ENCODE results near the gene GIMAP6. TPM values are rescaled to one million over a fixed set of nuclear protein-coding genes. Genes with fewer than 3 reads are reported as not detected.
A peak's percentile ranks its signal among the peaks of the same experiment; 100 is the strongest.
"Not testable (repeated sequence)": the region's sequence is repeated elsewhere in the genome, so short reads cannot be mapped to it uniquely, and the experiment has no call there.

The GIMAP6 gene
- total RNA-seq, 1 donor from 2014 or later, result 37.6 TPM

GRCh38 chr7:150586068-150586784 lies 46.0 kb downstream of the GIMAP6 start:
- peak overlapping the region in 1 of 2 donors; percentile 27 for H3K27ac ChIP-seq
- no peak for DNase-seq (ENCODE audit: low spot score in 2 of 2)
- no peaks in the 10 kb centered on the region for H3K36me3 ChIP-seq
- no peaks in the 10 kb centered on the region for H3K9me3 ChIP-seq
- intact Hi-C loops (cut with DNase I), result no loop called here
- H3K27me3 ChIP-seq, result no peaks in the 10 kb centered on the region
- no peaks in the 10 kb centered on the region for H3K4me1 ChIP-seq
- no peak for TF ChIP-seq CTCF (IDR thresholded peaks at IDR 0.05)
- no peak overlapping the region for H3K4me3 ChIP-seq

GRCh38 chr7:150585199-150585598 lies 47.0 kb downstream of the GIMAP6 start:
- TF ChIP-seq CTCF (IDR thresholded peaks at IDR 0.05), result no peak
- Histone ChIP-seq H3K36me3 (no peaks in the 10 kb centered on the region), H3K27me3 (no peaks in the 10 kb centered on the region), H3K27ac (no peak overlapping the region), H3K9me3 (no peaks in the 10 kb centered on the region), H3K4me1 (no peaks in the 10 kb centered on the region), H3K4me3 (no peak overlapping the region)
- intact Hi-C loops (cut with DNase I), result no loop called here
- no peak for DNase-seq (ENCODE audit: low spot score in 2 of 2)

DNA sequence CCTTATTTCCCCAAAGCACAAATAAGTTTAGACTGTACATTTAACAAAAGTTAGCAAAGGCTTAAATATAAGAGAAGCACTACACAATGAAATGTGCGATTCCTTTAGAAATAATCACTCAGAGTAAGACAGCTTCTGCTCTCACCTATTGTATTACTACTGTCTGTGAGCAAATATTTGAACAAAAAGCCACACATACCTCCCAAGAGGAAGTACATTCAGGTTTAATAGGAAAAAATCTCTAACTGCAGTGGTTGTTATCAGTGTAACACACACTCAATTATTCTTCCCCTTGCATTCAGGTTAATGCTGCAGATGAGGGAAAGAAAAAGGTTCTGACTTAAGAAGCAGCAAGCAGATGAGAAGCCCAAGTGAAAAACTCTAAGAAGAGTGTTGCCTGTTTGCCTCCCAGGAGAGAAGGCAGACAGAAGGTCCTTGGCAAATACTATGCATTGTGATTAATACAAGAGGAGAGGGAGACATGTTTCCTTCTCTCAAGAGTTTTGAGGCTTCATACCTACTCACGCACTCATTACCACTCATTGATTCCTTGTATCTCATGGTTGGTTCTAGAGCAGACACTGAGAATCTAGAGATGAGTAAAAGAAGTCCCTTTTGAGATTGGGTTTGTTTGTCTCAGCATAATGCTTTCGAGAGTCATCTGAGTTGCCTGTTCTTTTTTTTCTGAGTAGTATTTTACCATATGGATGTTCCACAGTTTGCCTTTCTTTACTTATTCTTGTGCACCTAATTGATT lies 51.4 kb downstream of the GIMAP6 start:
- no peaks in the 10 kb centered on the region for H3K27me3 ChIP-seq
- TF ChIP-seq CTCF (IDR thresholded peaks at IDR 0.05), result no peak
- intact Hi-C loops (cut with DNase I), result no loop called here
- no peak overlapping the region for H3K4me3 ChIP-seq
- H3K27ac ChIP-seq, result no peak overlapping the region
- no peak for DNase-seq (ENCODE audit: low spot score in 2 of 2)
- peaks cover 0 to 1% of the 10 kb centered on the region in 2 donors for H3K9me3 ChIP-seq
- no peaks in the 10 kb centered on the region for H3K4me1 ChIP-seq
- H3K36me3 ChIP-seq, result no peaks in the 10 kb centered on the region

DNA sequence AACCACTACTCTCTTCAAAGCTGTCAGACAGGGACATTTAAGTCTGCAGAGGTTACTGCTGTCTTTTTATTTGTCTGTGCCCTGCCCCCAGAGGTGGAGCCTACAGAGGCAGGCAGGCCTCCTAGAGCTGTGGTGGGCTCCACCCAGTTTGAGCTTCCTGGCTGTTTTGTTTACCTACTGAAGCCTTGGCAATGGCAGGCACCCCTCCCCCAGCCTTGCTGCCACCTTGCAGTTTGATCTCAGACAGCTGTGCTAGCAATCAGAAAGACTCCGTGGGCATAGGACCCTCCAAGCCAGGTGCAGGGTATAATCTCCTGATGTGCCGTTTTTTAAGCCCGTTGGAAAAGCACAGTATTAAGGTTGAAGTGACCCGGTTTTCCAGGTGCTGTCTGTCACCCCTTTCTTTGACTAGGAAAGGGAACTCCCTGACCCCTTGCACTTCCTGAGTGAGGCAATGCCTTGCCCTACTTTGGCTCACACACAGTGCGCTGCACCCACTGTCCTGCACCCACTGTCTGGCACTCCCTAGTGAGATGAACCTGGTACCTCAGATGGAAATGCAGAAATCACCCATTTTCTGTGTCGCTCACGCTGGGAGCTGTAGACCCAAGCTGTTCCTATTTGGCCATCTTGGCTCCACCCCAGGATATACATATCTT lies 52.1 kb downstream of the GIMAP6 start:
- DNase-seq (ENCODE audit: low spot score in 2 of 2); H3K9me3 ChIP-seq; H3K27me3 ChIP-seq; H3K4me1 ChIP-seq; intact Hi-C loops (cut with DNase I); H3K27ac ChIP-seq; H3K36me3 ChIP-seq; H3K4me3 ChIP-seq: not testable (repeated sequence)

Other genes starting within 250 kb of the GIMAP6 start
- 28.3 TPM for gene GIMAP8, start 181.8 kb downstream of the GIMAP6 start, total RNA-seq
- 9.4 TPM for gene GIMAP7, start 117.5 kb downstream of the GIMAP6 start, total RNA-seq
- gene GIMAP4, start 65.0 kb downstream of the GIMAP6 start, total RNA-seq, result 29.5 TPM
- gene GIMAP2, start 53.3 kb upstream of the GIMAP6 start, total RNA-seq, result 12.3 TPM
- 21.2 TPM for gene GIMAP1, start 84.2 kb upstream of the GIMAP6 start, total RNA-seq
- 89.3 TPM for gene GIMAP5, start 105.0 kb upstream of the GIMAP6 start, total RNA-seq
- gene TMEM176B, start 168.0 kb upstream of the GIMAP6 start, total RNA-seq, result 42.5 TPM
- 31.5 TPM for gene TMEM176A, start 168.4 kb upstream of the GIMAP6 start, total RNA-seq
- gene AOC1, start 220.1 kb upstream of the GIMAP6 start, total RNA-seq, result 0.75 TPM